Measurements from ENCODE around the gene PRKD2. TPM values are rescaled to one million over a fixed set of nuclear protein-coding genes. Genes with fewer than 3 reads are reported as not detected.

Gene PRKD2
- polyA plus RNA-seq, 1 donor from 2014 or later = 8.0 TPM

GRCh38 chr19:46741447-46741846 lies 24.5 kb upstream of the PRKD2 start:
- no peak for TF ChIP-seq EZH2 (IDR thresholded peaks at IDR 0.05; ENCODE audit: borderline replicate concordance, insufficient read depth, low read length, poor library complexity, severe bottlenecking)
- TF ChIP-seq EP300 (conservative IDR thresholded peaks at IDR 0.05; ENCODE audit: poor library complexity, severe bottlenecking) = no peak
- no peak for TF ChIP-seq POLR2AphosphoS5 (IDR thresholded peaks at IDR 0.05)
- TF ChIP-seq TAF1 (IDR thresholded peaks at IDR 0.05; ENCODE audit: low read depth) = no peak
- TF ChIP-seq RAD21 (conservative IDR thresholded peaks at IDR 0.05) = no peak
- TF ChIP-seq MXI1 (conservative IDR thresholded peaks at IDR 0.05; ENCODE audit: poor library complexity, severe bottlenecking) = no peak
- no peak for TF ChIP-seq REST (IDR thresholded peaks at IDR 0.05; ENCODE audit: borderline replicate concordance)
- no peak for TF ChIP-seq SMC3 (conservative IDR thresholded peaks at IDR 0.05; ENCODE audit: poor library complexity)
- TF ChIP-seq CTCF (IDR thresholded peaks at IDR 0.05; ENCODE audit: poor library complexity, severe bottlenecking) = no peak
- H4K20me1 ChIP-seq (ENCODE audit: insufficient read depth) = peaks cover 38% of the 10 kb centered on the region
- no peak overlapping the region for H2AFZ ChIP-seq (ENCODE audit: low read depth, low read length)
- H3K27ac ChIP-seq (ENCODE audit: low read length) = no peak overlapping the region
- no peaks in the 10 kb centered on the region for H3K9me2 ChIP-seq (ENCODE audit: insufficient read depth, low read length)
- no peak overlapping the region for H3K4me3 ChIP-seq (ENCODE audit: low read length)
- peaks cover 5% of the 10 kb centered on the region for H3K36me3 ChIP-seq (ENCODE audit: insufficient read depth, low read length)
- no peaks in the 10 kb centered on the region for H3F3A ChIP-seq (ENCODE audit: insufficient read depth, low read length, poor library complexity, severe bottlenecking)
- no peak overlapping the region for H3K9ac ChIP-seq (ENCODE audit: low read length)
- H3K4me2 ChIP-seq (ENCODE audit: low read length) = no peak overlapping the region
- no peaks in the 10 kb centered on the region for H3K9me3 ChIP-seq (ENCODE audit: low read length)
- no peaks in the 10 kb centered on the region for H3K27me3 ChIP-seq (ENCODE audit: insufficient read depth, low read depth, low read length)
- peaks cover 72% of the 10 kb centered on the region for H3K79me2 ChIP-seq (replicated peaks; ENCODE audit: insufficient read depth, low read length)

- Histone ChIP-seq H3K9me2 (ENCODE audit: insufficient read depth, low read length) (no peaks in the 10 kb centered on the region), H3K36me3 (ENCODE audit: insufficient read depth, low read length) (peaks cover 6% of the 10 kb centered on the region), H3K27ac (ENCODE audit: low read length) (no peak overlapping the region), H3K9me3 (ENCODE audit: low read length) (no peaks in the 10 kb centered on the region), H3K9ac (ENCODE audit: low read length) (no peak overlapping the region), H3K27me3 (ENCODE audit: insufficient read depth, low read depth, low read length) (no peaks in the 10 kb centered on the region), H3K79me2 (replicated peaks; ENCODE audit: insufficient read depth, low read length) (peaks cover 57% of the 10 kb centered on the region), H3K4me2 (ENCODE audit: low read length) (no peak overlapping the region), H4K20me1 (ENCODE audit: insufficient read depth) (peaks cover 34% of the 10 kb centered on the region), H2AFZ (ENCODE audit: low read depth, low read length) (no peak overlapping the region), H3K4me3 (ENCODE audit: low read length) (no peak overlapping the region), H3F3A (ENCODE audit: insufficient read depth, low read length, poor library complexity, severe bottlenecking) (no peaks in the 10 kb centered on the region)
- TF ChIP-seq TAF1 (IDR thresholded peaks at IDR 0.05; ENCODE audit: low read depth) = no peak
- no peak for TF ChIP-seq CTCF (IDR thresholded peaks at IDR 0.05; ENCODE audit: poor library complexity, severe bottlenecking)
- no peak for TF ChIP-seq MXI1 (conservative IDR thresholded peaks at IDR 0.05; ENCODE audit: poor library complexity, severe bottlenecking)
- TF ChIP-seq EP300 (conservative IDR thresholded peaks at IDR 0.05; ENCODE audit: poor library complexity, severe bottlenecking) = no peak
- TF ChIP-seq REST (IDR thresholded peaks at IDR 0.05; ENCODE audit: borderline replicate concordance) = no peak
- TF ChIP-seq SMC3 (conservative IDR thresholded peaks at IDR 0.05; ENCODE audit: poor library complexity) = no peak
- no peak for TF ChIP-seq EZH2 (IDR thresholded peaks at IDR 0.05; ENCODE audit: borderline replicate concordance, insufficient read depth, low read length, poor library complexity, severe bottlenecking)
These were observed 22.4 kb upstream of the PRKD2 start for GRCh38 chr19:46739290-46739771.
